Neural cell (in vitro differentiated cells): ENCODE measurements around the gene BCAR3. TPM values are rescaled to one million over a fixed set of nuclear protein-coding genes. Genes with fewer than 3 reads are reported as not detected.

Source experiments
- H2AFZ ChIP-seq: fragments of 200-600, 300-800 bp; sonication (generic), shearing (Covaris generic); 2 replicates; pipeline ENCODE4 v1.6.0; 2014; ENCODE audit warnings: low read depth, mild to moderate bottlenecking, antibody characterized with exemption, low read length, moderate library complexity
- H3F3A ChIP-seq: fragments of 200-600 bp; shearing (Covaris generic); 2 replicates; pipeline ENCODE4 v1.6.1; 2016; ENCODE audit warnings: mild to moderate bottlenecking, moderate library complexity, mixed read lengths, antibody characterized with exemption, low read length; ENCODE audit not compliant: insufficient read depth, poor library complexity, severe bottlenecking
- H3K27ac ChIP-seq: fragments of 200-600, 300-800 bp; sonication (generic), shearing (Covaris generic); 2 replicates; pipeline ENCODE4 v1.5.1; 2014; ENCODE audit warnings: mild to moderate bottlenecking, low read length, moderate library complexity
- H3K27me3 ChIP-seq: fragments of 300-800, 200-600 bp; sonication (generic), shearing (Covaris generic); 2 replicates; pipeline ENCODE4 v1.6.0; 2014; ENCODE audit warnings: mild to moderate bottlenecking, low read depth, low read length, moderate library complexity; ENCODE audit not compliant: insufficient read depth
- H3K36me3 ChIP-seq: fragments of 300-800, 200-600 bp; sonication (generic), shearing (Covaris generic); 2 replicates; pipeline ENCODE4 v1.5.1; 2014; ENCODE audit warnings: mild to moderate bottlenecking, antibody characterized with exemption, low read length, moderate library complexity; ENCODE audit not compliant: insufficient read depth
- H3K4me2 ChIP-seq: fragments of 300-800, 200-600 bp; sonication (generic), shearing (Covaris generic); 2 replicates; pipeline ENCODE4 v1.6.0; 2014; ENCODE audit warnings: mild to moderate bottlenecking, low read length
- H3K4me3 ChIP-seq: fragments of 300-800, 200-600 bp; sonication (generic), shearing (Covaris generic); 2 replicates; pipeline ENCODE4 v1.5.1; 2014; ENCODE audit warnings: mild to moderate bottlenecking, low read length, moderate library complexity
- H3K79me2 ChIP-seq: fragments of 200-600 bp; shearing (Covaris generic); replicated peaks from 2 replicates; pipeline ENCODE4 v1.6.0; 2014; ENCODE audit warnings: mild to moderate bottlenecking, low read length, moderate library complexity; ENCODE audit not compliant: insufficient read depth
- H3K9ac ChIP-seq: fragments of 300-800, 200-600 bp; sonication (generic), shearing (Covaris generic); 2 replicates; pipeline ENCODE4 v1.6.1; 2016; ENCODE audit warnings: mild to moderate bottlenecking, low read length, mixed read lengths
- H3K9me2 ChIP-seq: fragments of 200-600 bp; shearing (Covaris generic); 2 replicates; pipeline ENCODE4 v1.6.1; 2016; ENCODE audit warnings: mild to moderate bottlenecking, low read length, mixed read lengths; ENCODE audit not compliant: insufficient read depth
- H3K9me3 ChIP-seq: fragments of 200-600, 300-800 bp; sonication (generic), shearing (Covaris generic); 2 replicates; pipeline ENCODE4 v1.6.1; 2016; ENCODE audit warnings: mild to moderate bottlenecking, mixed run types, low read length, moderate library complexity, mixed read lengths
- H4K20me1 ChIP-seq: fragments of 200-600 bp; shearing (Covaris generic); 2 replicates; pipeline ENCODE4 v1.6.1; 2016; ENCODE audit warnings: mild to moderate bottlenecking, mixed run types; ENCODE audit not compliant: insufficient read depth
- EP300 ChIP-seq: fragments of 450-650 bp; conservative IDR thresholded peaks from 2 replicates; pipeline ENCODE4 v1.6.1; 2014; ENCODE audit warnings: antibody characterized with exemption, mild to moderate bottlenecking, moderate library complexity; ENCODE audit not compliant: poor library complexity, severe bottlenecking
- EZH2 ChIP-seq: fragments of 200-600, 300-800 bp; shearing (Covaris generic), sonication (generic); IDR thresholded peaks from 2 replicates; pipeline ENCODE4 v1.6.1; 2014; ENCODE audit warnings: antibody characterized with exemption, low read length, borderline replicate concordance, mild to moderate bottlenecking; ENCODE audit not compliant: insufficient read depth, poor library complexity, severe bottlenecking
- MXI1 ChIP-seq: fragments of 450-650 bp; conservative IDR thresholded peaks from 2 replicates; pipeline ENCODE4 v1.6.1; 2014; ENCODE audit warnings: antibody characterized with exemption, mild to moderate bottlenecking; ENCODE audit not compliant: poor library complexity, severe bottlenecking
- POLR2AphosphoS5 ChIP-seq: IDR thresholded peaks from 2 replicates; pipeline ENCODE4 v1.6.1; 2012
- RAD21 ChIP-seq: fragments of 450-650 bp; conservative IDR thresholded peaks from 2 replicates; pipeline ENCODE4 v1.6.1; 2014; ENCODE audit warnings: antibody characterized with exemption, mild to moderate bottlenecking, moderate library complexity
- SMC3 ChIP-seq: fragments of 450-650 bp; conservative IDR thresholded peaks from 2 replicates; pipeline ENCODE4 v1.6.1; 2014; ENCODE audit warnings: antibody characterized with exemption, mild to moderate bottlenecking, moderate library complexity; ENCODE audit not compliant: poor library complexity
- TAF1 ChIP-seq: IDR thresholded peaks from 2 replicates; pipeline ENCODE4 v1.6.1; 2012; ENCODE audit warnings: low read depth
- polyA plus RNA-seq: library from polyadenylated mRNA; depleted of rRNA; stranded (reverse); fragments of >200 nt; gene quantifications from 2 replicates; pipeline ENCODE4 v1.2.3, GENCODE V29; 2014
- TF ChIP-seq, protein P1 (sequence below): IDR thresholded peaks from 2 replicates; pipeline ENCODE4 v1.6.1; 2012; ENCODE audit warnings: borderline replicate concordance
- TF ChIP-seq, protein P2 (sequence below): fragments of 450-650 bp; IDR thresholded peaks from 2 replicates; pipeline ENCODE4 v1.5.1; 2014; ENCODE audit warnings: antibody characterized with exemption, mild to moderate bottlenecking, moderate library complexity; ENCODE audit not compliant: poor library complexity, severe bottlenecking

BCAR3 gene
- polyA plus RNA-seq, 1 donor from 2014 or later, result 2.5 TPM

DNA sequence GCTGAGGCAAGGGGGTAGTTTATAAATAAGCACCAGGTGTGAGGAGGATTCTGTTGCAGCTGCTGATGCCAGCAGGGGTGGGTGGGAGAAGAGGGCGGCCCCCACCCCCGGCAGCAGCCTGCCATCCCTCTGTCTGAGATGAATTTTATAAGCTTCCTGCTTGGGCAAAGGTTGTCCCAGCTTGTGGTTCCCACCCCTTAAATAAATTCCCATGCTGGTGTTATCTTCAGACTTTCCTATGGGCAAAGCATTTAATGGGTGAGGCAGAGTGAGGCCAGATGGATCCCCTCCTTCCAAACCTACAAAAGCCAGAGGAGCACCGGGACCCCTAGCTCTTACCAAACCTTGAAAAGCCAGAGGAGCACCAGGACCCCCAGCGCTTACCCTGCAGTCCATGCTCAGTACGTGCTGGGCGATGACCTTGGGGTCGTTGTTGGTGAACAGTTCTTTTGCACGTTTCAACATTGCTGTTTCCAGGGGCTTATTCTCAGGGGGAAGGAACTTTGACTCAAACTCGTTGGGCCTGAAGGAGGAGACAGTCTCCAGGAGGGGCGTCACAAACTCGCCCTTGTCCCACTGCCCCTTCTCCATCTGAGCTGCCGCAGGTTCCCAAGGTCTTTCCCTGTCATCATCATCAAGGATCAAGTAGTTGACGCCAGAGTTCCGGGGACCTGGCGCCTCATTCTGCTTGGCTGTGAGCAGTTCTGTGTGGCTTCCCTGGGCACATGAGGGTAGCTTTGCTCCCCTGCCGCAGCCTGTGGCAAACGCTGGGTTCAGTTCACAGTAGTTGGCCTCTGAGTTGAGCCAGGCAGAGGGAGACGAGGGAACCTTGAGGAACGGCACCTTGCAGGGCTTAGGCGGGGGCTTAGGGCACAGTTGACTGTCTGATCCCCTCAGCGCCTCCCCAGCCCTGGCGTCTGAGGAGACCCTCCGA lies 99.5 kb downstream of the BCAR3 start:
- Histone ChIP-seq H3K4me3 (no peak overlapping the region), H3F3A (no peaks in the 10 kb centered on the region), H3K4me2 (no peak overlapping the region), H2AFZ (no peak overlapping the region), H3K36me3 (no peaks in the 10 kb centered on the region), H4K20me1 (no peaks in the 10 kb centered on the region), H3K27ac (no peak overlapping the region), H3K79me2 (no peaks in the 10 kb centered on the region), H3K27me3 (no peaks in the 10 kb centered on the region), H3K9me2 (no peaks in the 10 kb centered on the region), H3K9me3 (no peaks in the 10 kb centered on the region), H3K9ac (no peak overlapping the region)
- TF ChIP-seq POLR2AphosphoS5, result no peak
- TF ChIP-seq MXI1, result no peak
- TF ChIP-seq, protein P1, sequence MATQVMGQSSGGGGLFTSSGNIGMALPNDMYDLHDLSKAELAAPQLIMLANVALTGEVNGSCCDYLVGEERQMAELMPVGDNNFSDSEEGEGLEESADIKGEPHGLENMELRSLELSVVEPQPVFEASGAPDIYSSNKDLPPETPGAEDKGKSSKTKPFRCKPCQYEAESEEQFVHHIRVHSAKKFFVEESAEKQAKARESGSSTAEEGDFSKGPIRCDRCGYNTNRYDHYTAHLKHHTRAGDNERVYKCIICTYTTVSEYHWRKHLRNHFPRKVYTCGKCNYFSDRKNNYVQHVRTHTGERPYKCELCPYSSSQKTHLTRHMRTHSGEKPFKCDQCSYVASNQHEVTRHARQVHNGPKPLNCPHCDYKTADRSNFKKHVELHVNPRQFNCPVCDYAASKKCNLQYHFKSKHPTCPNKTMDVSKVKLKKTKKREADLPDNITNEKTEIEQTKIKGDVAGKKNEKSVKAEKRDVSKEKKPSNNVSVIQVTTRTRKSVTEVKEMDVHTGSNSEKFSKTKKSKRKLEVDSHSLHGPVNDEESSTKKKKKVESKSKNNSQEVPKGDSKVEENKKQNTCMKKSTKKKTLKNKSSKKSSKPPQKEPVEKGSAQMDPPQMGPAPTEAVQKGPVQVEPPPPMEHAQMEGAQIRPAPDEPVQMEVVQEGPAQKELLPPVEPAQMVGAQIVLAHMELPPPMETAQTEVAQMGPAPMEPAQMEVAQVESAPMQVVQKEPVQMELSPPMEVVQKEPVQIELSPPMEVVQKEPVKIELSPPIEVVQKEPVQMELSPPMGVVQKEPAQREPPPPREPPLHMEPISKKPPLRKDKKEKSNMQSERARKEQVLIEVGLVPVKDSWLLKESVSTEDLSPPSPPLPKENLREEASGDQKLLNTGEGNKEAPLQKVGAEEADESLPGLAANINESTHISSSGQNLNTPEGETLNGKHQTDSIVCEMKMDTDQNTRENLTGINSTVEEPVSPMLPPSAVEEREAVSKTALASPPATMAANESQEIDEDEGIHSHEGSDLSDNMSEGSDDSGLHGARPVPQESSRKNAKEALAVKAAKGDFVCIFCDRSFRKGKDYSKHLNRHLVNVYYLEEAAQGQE, result no peak
- no peak for TF ChIP-seq EP300
- TF ChIP-seq EZH2, result no peak
- no peak for TF ChIP-seq TAF1
- TF ChIP-seq, protein P2, sequence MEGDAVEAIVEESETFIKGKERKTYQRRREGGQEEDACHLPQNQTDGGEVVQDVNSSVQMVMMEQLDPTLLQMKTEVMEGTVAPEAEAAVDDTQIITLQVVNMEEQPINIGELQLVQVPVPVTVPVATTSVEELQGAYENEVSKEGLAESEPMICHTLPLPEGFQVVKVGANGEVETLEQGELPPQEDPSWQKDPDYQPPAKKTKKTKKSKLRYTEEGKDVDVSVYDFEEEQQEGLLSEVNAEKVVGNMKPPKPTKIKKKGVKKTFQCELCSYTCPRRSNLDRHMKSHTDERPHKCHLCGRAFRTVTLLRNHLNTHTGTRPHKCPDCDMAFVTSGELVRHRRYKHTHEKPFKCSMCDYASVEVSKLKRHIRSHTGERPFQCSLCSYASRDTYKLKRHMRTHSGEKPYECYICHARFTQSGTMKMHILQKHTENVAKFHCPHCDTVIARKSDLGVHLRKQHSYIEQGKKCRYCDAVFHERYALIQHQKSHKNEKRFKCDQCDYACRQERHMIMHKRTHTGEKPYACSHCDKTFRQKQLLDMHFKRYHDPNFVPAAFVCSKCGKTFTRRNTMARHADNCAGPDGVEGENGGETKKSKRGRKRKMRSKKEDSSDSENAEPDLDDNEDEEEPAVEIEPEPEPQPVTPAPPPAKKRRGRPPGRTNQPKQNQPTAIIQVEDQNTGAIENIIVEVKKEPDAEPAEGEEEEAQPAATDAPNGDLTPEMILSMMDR, result no peak
- no peak for TF ChIP-seq RAD21
- TF ChIP-seq SMC3, result no peak

DNA sequence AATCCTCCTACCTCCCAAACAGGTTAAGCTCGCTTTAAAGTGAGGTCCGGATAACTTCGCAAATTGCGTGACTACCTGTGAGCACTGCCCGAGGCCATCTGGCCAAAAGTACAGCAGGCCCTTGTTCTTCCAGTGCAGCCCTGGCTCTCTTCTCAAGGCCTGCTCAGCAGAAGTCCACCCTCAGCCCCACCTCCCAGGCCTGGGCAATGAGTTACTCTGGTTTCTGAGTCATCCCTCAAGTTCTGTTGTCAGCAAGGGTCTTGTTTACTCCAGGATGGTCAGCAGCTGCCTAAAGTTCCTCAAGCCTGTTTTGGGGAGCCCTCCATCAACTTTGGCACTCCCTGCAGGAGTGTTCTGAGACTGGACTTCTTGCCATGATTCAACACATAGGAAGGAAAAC lies 101.7 kb downstream of the BCAR3 start:
- no peak overlapping the region for H3K4me2 ChIP-seq
- TF ChIP-seq, protein P2, result no peak
- no peak for TF ChIP-seq EZH2
- no peak for TF ChIP-seq MXI1
- no peak for TF ChIP-seq RAD21
- no peak for TF ChIP-seq POLR2AphosphoS5
- TF ChIP-seq TAF1, result no peak
- TF ChIP-seq, protein P1, result no peak
- no peak for TF ChIP-seq SMC3

More for the DNA sequence above, 101.7 kb downstream of the BCAR3 start:
- Histone ChIP-seq H3K9me3 (no peaks in the 10 kb centered on the region), H3K36me3 (no peaks in the 10 kb centered on the region), H4K20me1 (no peaks in the 10 kb centered on the region), H3K27me3 (no peaks in the 10 kb centered on the region), H3K27ac (no peak overlapping the region), H3F3A (no peaks in the 10 kb centered on the region), H3K9me2 (no peaks in the 10 kb centered on the region), H3K4me3 (no peak overlapping the region), H3K9ac (no peak overlapping the region), H3K79me2 (no peaks in the 10 kb centered on the region), H2AFZ (no peak overlapping the region)
